GM21529 (cell line): Measurements from ENCODE around the gene CSNK1E.

ENCODE experiments used
- ATAC-seq: cut with Tn5 transposase; IDR thresholded peaks from one replicate; pipeline ENCODE4 v1.9.1; 2021; ENCODE audit not compliant: unreplicated experiment

CSNK1E gene

DNA sequence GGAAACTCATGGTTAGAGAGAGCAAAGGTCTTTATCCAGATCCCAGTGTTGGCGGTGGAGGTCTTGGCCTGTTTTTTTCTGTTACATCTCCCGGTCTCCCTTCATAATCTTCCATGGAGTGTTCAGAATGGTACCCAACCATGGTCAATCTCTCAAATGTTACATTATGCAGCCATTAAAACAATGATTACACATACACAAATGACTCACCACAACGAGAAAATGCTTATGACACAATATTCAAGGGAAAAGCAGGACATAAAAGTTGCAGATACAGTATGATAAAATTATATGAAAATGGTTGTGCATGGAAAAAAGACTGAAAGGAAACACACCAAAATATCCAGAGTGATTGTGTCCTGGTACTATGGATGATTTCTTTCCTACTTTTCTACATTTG, 17.8 kb upstream of the CSNK1E start:
- ATAC-seq: no peak

DNA sequence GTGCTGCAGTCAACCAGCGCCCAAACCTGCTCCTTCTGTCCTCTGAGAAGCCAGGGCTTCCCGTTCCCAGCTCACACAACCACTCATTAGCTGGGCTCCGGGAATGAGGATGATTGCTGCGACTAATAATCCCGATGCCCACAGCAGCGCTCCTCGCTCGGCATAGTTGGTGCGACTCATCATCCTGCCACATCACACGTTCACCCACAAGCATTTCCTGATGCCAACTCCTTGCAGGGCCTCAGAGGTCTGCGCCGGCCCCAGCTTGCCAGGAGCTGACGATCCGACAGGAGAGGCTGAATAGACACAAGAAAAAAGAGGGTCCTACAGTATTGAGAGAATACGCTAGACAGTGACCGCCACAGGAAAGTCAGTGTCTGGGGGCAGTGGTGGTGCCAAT, 10.6 kb upstream of the CSNK1E start:
- no peak for ATAC-seq

DNA sequence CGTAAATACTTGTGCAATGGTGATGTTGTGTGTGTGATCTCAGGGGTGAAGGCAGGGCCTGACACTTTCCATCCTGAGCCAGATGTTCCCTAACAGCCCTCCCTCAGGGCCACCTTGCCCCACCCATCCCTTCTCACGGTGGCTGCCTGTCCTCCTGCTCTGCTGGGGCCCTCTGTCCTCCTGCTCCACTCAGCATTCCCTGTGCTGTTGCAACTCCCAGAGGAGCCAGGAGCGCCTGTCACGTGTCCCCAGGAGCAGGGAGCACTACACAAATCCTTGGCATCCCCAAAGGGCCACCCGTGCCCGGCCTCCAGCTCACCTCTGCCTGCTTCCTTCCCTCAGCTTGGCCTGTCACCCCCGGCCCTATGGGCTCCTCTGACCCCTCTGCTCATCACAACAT, 10.2 kb upstream of the CSNK1E start:
- no peak for ATAC-seq

DNA sequence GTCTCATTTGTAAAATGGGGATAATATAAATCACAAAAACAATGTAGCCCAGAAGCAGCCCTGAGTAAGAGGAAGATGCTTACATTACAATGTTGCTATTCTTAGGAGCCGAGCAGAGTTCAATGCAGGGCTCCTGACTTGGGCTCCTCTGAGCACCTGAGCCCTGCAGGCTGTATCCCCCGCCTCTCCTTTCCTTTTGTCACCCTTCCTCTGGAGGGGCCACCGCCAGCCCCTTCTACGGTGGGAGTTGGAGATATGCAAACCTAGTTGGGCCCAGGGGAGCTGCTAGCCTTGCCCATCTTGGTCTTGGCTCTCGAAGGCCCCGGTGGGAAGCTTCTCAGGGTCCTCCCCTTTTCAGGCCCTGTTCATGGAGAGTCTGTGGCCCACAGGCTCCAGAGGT, 8.4 kb upstream of the CSNK1E start:
- no peak for ATAC-seq

DNA sequence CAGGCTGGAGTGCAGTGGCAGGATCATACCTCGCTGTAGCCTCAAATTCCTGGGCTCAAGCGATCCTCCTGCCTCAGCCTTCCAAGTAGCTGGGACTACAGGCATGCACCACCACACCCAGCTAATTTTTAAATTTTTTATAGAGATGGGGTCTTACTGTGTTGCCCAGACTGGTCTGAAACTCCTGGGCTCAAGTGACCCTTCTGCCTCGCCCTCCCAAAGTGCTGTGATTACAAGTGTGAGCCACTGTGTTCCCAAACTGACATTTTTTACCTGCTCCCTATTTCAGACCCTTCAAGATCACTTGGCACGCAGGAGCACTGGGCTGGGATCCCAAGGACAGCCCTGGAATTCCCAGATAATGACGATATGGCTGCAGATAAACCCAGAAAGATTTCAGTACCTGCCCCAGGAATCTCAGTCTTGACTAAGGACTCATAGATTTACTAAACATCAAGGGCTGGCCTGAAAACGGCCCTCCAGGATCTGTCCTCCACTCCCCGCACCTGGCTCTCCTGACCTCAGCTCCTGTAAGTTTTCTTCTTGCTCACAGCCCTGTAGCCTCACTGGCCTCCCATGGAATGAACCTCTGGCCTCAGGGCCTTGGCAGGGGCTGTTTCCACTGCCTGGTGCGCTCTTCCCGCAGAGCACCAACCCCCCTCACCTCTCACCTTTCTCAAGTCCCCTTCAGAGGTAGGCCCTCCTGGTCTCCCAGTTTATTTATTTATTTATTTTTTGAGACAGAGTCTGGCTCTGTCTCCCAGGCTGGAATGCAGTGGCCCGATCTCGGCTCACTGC, 3.6 kb upstream of the CSNK1E start:
- no peak for ATAC-seq

DNA sequence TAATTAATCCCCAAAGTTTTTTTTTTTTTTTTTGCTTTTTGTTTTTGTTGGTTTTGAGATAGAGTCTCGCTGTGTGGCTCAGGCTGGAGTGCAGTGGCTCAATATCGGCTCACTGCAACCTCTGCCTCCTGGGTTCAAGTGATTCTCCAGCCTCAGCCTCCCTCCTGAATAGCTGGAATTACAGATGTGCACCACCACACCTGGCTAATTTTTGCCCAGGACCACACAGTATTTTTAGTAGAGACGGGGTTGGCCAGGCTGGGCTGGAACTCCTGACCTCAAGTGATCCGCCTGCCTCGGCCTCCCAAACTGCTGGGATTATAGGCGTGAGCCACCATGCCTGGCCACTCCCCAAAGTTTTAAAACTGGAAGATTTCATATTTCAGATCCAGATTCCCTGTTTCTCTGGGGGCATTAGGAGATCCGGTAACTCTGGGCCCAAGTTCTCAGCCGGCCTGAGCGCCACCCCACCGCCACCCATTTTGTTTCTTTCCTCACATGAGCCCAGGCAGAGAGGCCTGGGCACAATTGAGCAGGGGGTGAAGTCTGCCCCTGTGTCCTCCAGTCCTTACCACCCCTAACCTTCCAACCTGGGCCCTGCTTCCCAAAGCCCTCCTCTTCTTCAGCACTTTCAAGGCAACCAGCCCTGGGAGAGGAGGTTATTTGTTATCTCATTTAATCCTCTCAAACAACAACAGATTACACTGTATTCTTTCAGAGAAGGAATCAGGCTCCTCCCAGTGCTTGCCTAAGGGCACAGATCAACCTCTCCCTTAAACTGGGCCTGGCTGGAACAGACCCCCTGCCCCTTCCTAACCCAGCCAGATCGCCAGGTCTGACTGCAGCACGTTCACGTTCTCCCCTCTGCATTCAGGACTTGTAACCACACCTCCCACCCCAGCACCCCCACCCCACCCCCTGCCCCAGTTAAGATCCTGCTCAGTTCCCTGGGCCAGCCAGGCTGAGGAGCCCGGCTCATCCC, 1.9 kb upstream of the CSNK1E start:
- ATAC-seq: no peak

DNA sequence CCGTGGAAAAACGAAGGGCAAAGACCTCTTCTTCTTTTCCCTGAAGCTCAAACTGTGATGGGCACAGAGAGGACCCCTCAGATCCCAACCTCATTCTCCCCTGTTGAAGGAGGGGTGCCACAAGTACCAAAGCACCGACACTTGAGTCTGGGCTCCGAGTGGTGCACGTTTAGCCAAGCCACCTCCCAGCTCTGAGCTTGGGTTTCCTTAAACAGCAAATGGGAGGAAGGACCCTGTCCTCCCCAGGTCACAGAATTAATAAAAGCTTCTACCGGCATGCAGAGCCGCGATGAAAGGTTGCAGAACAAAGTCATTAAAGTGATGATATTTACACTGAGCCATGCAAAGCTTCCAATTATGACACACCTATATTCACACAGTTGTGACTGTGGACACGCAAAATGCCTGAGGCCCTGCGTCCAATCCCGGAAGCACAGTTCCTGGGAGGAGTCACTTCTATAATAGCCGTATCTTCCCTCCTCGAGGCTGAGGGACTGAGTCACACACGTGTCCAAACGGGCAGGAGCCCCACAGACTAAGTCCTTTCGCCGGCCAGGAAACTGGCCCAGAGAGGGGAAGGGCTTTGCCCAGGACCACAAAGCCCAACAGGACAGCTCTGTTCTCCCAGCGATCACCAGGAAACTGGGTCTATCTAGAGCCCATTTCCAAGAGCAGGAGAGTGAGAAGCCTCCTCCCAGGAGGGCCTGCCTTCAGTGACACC, 922 bp upstream of the CSNK1E start:
- no peak for ATAC-seq

DNA sequence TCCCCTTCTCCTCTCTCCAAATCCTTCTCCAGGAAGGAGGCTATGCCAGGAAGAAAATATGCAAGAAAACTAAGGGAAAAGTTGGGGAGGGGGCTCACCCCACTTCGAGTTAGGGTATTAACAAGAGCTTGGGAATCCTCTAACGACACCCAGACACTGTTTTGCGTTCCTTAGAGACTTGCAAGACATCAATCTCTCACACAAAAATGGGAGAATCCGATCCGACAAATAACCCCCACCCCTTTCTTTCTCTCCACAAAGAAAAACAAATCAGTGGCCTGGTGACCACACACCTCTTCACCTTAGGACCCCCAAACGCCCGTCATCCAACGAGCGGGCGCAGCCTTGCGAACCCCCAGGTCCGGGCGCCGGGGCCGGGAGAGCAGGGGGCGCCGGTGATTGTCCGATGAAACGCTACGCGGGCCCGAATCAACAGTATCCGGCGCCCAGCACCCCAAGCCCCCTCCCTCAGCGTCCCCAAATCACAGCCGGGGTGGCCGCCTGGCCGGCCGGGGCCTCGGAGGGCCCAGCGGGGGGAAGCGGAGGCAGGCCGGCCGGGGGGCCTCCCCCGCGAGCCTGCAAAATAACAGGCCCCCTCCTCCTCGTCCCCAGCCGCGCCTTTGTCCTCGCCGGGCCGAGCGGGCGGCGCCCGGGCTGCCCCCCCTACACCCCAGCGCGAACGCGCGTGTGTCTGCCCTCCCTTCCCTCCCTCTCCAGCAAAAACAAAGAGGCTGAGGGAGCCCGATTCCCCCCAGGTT, 690 bp downstream of the CSNK1E start:
- no peak for ATAC-seq

DNA sequence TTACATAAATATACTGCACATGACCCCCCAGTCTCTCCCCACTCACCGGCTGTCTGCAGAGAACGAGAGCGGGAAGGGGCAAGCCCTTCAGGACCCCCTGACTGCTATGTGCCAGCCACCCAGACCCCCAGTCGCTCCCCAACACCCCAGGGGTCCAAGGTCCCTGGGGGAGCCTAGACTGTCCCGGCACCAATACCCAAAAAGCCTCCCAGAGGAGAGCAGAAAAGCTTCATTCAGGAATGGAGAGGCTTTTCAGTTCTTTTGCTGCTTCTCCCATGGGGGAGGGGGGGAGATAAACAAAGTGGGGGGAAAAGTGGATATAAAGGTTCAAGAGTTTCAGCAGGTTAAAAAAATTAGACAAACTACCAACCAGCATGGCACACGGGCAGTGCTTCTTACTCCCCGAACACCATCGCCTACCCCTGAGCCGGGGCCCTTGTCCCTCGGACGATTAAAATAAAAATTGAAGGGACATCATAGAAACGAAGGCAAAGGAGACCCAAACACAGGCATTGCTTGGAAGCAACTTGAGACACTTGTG, 1.3 kb downstream of the CSNK1E start:
- no peak for ATAC-seq

DNA sequence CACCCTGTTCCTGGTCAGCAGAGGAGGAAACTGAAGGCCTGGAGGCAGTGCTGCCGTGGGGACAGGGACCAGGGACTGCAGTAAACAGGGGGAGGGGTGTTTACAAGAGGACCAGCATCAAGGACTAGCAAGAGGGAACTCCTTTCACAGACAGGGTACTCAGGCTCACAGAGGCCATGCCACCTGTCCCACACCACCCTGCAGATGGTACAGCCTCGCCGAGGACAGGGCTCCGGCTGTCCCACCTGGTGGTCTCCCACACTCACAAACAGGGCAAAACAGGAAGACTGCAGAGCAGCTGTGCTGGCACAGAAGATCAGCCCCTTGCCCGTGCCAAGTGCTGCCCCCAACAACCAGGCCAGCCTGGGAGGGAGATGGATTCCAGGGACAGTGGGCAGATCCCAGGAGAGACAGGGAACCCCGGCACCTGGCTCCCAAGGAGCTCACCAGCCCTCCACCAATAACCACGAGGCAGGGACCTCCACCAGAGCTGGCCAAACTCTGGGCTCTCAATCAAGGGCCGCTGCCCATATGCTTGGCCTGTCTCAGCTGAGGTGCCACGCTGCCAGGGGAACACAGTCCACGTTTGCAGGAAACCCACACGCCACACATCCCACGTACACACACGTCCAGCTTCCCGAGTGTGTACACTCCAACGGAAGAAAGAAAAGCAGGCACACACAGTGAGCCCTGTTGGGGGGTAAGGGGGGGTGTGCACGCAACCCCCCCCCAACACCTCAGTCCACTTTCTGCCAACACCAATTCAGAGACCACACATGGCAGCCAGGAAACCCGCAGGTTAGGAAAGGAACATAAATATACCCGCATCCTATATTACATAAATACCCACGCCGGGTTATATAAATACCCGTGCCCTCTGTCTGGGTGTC, 2.1 kb downstream of the CSNK1E start:
- no peak for ATAC-seq

DNA sequence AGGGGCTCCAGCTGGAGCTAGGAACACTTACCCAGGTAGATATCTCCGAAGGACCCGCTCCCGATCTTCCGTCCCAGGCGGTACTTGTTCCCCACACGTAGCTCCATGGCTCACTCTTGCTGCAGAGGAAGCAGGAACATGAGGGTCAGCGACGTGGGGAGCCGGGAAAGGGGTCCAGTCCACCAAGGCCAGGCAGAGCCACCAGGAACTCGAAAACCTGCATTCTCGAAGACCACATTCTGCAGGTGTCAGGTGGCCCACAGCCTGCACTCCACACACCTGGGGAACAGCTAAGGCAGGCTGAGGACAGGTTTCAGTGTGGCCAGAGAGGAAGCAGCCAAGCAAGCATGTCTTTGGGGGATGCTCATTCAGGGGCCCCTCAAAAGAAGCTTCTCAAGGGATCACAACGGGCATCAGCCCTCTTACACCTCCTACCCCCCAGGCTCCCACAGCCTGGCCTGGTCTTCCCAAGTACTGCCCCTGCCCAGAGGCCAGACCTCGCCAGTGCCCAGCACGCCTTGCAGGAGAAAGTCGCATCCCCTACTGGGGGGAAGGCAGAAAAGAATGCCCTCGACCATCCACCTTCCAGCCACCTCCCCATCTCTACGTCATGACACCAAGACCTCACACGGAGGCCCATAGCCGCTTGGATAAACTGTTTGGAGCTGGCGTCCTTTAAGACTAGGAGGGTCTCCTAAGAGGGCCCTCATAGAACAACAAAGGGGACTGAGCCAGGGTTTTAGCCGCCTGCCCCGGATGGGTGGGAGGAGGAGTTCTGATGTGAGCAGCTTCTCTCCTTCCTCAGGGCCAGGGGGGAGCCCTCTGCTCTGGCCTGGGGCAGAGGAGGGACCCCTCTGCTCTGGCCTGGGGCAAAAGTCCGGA, 2.9 kb downstream of the CSNK1E start:
- ATAC-seq: no peak

DNA sequence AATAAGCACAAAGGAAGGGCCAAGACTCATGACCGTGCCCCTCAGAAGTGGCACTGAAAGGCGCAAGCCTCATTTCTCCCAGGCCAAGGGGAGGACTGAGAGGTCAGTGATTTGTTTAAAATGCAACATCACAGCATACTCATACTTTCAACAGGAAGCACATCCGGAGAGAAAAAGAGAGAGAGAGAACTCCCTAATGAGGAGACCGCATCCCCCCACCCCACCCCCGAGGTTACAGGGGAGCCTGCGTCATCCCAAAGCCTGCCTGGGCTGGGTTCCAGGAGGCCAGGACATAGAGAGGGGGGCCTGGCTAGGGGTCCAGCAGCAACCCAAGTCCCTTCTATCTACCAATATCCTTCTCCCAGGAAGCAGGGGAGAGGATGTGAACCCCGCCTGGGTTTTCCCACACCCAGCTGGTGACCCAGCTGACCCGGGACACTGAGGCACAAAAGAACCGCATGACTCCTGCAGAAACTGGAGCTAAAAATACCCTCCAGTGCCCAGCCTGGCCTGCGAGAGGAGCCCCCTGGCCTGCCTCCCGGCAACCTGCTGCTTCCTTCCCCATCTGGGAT, 3.8 kb downstream of the CSNK1E start:
- ATAC-seq: no peak

DNA sequence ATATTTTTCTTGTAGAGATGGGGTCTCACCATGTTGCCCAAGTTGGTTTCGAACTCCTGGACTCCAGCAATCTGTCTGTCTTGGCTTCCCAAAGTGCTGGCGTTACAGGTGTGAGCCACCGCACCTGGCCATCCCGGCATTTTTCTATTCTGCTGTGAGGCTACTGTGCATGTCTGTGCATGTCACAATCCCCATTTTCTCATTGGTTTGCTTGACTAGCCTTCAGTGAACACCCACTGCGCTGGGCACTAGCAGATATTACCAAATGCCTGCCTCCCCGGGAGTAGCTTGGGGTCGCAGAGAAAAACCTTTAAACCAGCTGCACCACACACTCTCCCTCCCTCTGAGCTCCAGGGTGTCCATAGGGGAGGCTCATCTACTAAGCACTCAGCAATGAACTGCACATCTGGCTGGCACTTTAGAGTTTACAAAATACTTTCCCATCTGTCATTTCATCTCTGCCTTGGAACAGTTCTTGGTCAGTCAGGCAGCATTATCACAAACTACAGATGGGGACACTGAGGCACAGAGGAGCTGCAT, 4.9 kb downstream of the CSNK1E start:
- no peak for ATAC-seq

DNA sequence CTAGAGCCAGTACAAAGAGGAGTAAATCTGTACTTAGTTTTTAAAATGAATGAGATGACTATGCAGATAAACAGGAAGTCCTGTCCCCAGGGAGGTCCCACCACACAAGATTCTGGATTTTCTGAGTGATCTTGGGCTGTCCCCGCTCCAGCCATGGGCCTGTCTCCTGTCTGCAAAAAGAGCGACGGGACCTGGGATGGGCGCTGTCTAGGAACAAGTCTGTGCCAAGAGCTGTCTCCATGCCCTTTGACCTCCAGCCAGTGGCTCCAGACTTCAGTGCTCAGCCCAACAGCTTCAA, 6.0 kb downstream of the CSNK1E start:
- ATAC-seq: no peak

DNA sequence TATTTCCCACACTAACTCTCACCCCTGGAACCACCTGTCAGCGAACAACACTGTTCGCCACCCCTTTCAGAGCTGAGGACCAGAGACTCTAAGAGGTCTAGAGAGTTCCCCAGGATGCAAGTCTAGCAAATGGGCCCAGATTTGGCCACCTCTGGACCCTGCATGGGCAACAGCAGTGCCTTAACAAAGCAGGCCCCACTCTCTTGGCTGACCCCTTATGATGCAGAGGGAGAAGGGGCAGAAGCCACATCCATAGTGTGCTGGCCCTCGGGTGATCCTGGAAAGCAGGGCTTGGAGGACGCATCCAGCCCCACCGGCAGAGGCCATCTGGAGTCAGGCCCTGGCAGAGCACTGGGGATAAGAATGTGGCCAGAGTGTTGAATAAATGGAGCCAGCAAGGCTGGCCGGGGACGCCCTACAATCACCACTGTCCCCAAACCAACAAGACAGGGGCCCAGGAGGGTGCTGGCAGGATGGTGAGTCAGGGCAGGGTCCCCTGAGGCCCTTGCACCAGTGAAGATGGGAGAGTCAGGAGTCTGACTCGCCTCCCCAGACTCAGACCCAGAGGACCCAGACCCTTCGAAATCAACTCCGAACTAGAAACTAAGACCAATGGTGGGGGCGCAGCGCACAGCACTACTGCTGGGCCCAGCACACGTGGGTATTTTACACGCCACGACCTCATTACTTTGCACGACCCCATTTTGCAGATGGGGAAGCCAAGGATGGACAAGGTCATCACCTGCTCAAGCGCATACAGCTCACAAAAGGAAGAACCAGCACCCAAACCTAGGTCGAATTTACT, 6.5 kb downstream of the CSNK1E start:
- ATAC-seq: no peak

DNA sequence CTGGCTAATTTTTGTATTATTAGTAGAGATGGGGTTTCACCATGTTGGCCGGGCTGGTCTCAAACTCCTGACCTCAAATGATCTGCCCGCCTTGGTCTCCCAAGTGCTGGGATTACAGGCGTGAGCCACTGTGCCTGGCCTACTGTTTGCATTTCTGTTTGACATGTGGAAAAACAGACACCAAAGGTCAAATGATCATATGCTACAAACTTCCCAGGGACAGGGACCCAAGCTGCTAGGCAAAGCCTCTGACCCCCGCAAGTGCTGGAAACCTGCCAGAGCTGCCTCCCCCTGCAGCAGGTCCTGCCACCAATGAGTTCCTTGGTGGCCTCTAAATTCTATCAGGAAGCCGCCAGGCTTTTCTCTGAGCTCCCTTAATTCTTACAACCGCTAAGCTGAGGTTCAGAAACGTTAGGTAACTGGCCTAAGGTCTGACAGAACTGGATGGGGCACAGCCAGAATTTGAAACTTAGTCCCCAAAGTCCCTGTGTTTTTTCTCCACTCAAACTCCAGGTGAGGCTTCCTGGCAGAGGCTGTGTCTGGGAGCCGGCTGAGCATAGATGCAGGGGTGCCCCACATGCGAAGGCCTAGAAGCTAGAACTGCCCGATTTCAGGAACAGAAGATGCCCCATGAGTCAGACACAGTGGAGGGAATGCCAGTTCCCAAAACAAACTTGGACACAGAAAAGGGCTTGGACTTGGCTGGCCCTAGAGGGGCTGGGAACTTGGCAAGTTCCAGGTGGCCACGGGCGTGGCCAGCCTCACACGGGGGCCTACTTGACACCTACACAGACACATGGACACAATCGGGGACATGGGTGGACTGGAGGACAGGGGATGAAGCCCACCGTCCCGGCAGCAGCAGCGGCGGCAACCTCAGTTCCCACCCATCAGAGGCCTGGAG, 7.4 kb downstream of the CSNK1E start:
- ATAC-seq: no peak
